Keratinocyte (primary cell): ENCODE results near the gene SYCN. TPM values are rescaled to one million over a fixed set of nuclear protein-coding genes. Genes with fewer than 3 reads are reported as not detected.

Source experiments
- DNase-seq: peaks from one replicate; pipeline ENCODE4 v3.0.0-alpha.2; 2011; ENCODE audit warnings: low read depth, missing footprints, low spot score
- FAIRE-seq: peaks from 2 replicates; lab custom pipeline; 2011; peaks lifted over from hg19 to GRCh38; lab: Jason Lieb, UNC
- H2AFZ ChIP-seq: 2 replicates; pipeline ENCODE4 v1.6.0; 2012; ENCODE audit warnings: low read length, control low read depth, inconsistent platforms; ENCODE audit not compliant: control insufficient read depth
- H3K27ac ChIP-seq: 2 replicates; pipeline ENCODE4 v1.5.1; 2011; ENCODE audit warnings: low read length; ENCODE audit not compliant: control insufficient read depth, insufficient read depth
- H3K27me3 ChIP-seq: 3 replicates; pipeline ENCODE4 v1.6.0; 2011; ENCODE audit warnings: low read length; ENCODE audit not compliant: control insufficient read depth, insufficient read depth; ENCODE audit errors: extremely low read depth
- H3K36me3 ChIP-seq, 2 experiments: 2 replicates in 1 of 2; 3 replicates in 1 of 2; pipeline ENCODE4 v1.5.1; 2011; ENCODE audit warnings: low read length in 2 of 2, mild to moderate bottlenecking in 1 of 2; ENCODE audit not compliant: control insufficient read depth in 2 of 2, insufficient read depth in 2 of 2; ENCODE audit errors: extremely low read depth in 1 of 2
- H3K4me1 ChIP-seq: 3 replicates; pipeline ENCODE4 v1.5.1; 2011; ENCODE audit warnings: low read length; ENCODE audit not compliant: control insufficient read depth, insufficient read depth; ENCODE audit errors: extremely low read depth
- H3K4me2 ChIP-seq: 3 replicates; pipeline ENCODE4 v1.6.0; 2011; ENCODE audit warnings: low read depth, low read length; ENCODE audit not compliant: control insufficient read depth, insufficient read depth; ENCODE audit errors: extremely low read depth
- H3K4me3 ChIP-seq, 3 experiments: fragments of 200-600 bp in 1 of 3; sonication (generic) in 1 of 3; 2 replicates in 2 of 3; 3 replicates in 1 of 3; pipeline ENCODE4 v1.5.1; 2011 to 2016; ENCODE audit warnings: low read length in 3 of 3, mild to moderate bottlenecking in 3 of 3, control low read depth in 2 of 3, inconsistent platforms in 1 of 3, low read depth in 1 of 3, mixed read lengths in 1 of 3, mixed run types in 1 of 3, moderate library complexity in 1 of 3; ENCODE audit not compliant: control insufficient read depth in 2 of 3, insufficient read depth in 2 of 3; ENCODE audit errors: extremely low read depth in 1 of 3
- H3K79me2 ChIP-seq: 2 replicates; pipeline ENCODE4 v1.6.0; 2012; ENCODE audit warnings: low read length; ENCODE audit not compliant: control insufficient read depth, insufficient read depth
- H3K9ac ChIP-seq: 3 replicates; pipeline ENCODE4 v1.6.0; 2011; ENCODE audit warnings: low read length; ENCODE audit not compliant: control insufficient read depth, insufficient read depth; ENCODE audit errors: extremely low read depth
- H3K9me1 ChIP-seq: 3 replicates; pipeline ENCODE4 v1.6.0; 2011; ENCODE audit warnings: low read length; ENCODE audit not compliant: control insufficient read depth, insufficient read depth; ENCODE audit errors: extremely low read depth
- H3K9me3 ChIP-seq: 2 replicates; pipeline ENCODE4 v1.5.1; 2012; ENCODE audit warnings: low read depth, low read length; ENCODE audit not compliant: control insufficient read depth
- H4K20me1 ChIP-seq: 3 replicates; pipeline ENCODE4 v1.6.0; 2011; ENCODE audit warnings: low read length; ENCODE audit not compliant: control insufficient read depth, insufficient read depth; ENCODE audit errors: extremely low read depth
- CTCF ChIP-seq, 3 experiments: IDR thresholded peaks in 1 of 3; conservative IDR thresholded peaks in 1 of 3; optimal IDR thresholded peaks in 1 of 3; 2 replicates in 2 of 3; 3 replicates in 1 of 3; pipeline versions ENCODE3 to v1.5.1; 2011; ENCODE audit warnings: low read length in 3 of 3, mild to moderate bottlenecking in 3 of 3, moderate library complexity in 2 of 3, control low read depth in 1 of 3, inconsistent platforms in 1 of 3; ENCODE audit not compliant: insufficient read depth in 2 of 3; ENCODE audit errors: extremely low read depth in 1 of 3
- EZH2 ChIP-seq: IDR thresholded peaks from one replicate; pipeline ENCODE4 v1.6.1; 2012; ENCODE audit warnings: inconsistent platforms, mild to moderate bottlenecking, low read length, moderate library complexity
- dilution Hi-C: fragments of 300-500 bp; cut with MboI; formaldehyde crosslinking; loops from one replicate; pipeline ENCODE4 v1.7.0; 2020; ENCODE audit warnings: low sequenced_read_pairs; ENCODE audit not compliant: extremely low pct_ligation_motif_present
- polyA plus RNA-seq, 5 experiments: library from polyadenylated mRNA; depleted of rRNA in 3 of 5; stranded (reverse) in 3 of 5; stranded (forward) in 1 of 5; unstranded in 1 of 5; fragments of >200 nt; gene quantifications; 1 replicate in 1 of 5; 2 replicates in 3 of 5; 3 replicates in 1 of 5; pipeline versions ENCODE4 v1.2.1 to v1.2.3, GENCODE V29; 2011 to 2012; ENCODE audit warnings: missing spikeins in 2 of 5, low read depth in 1 of 5, low replicate concordance in 1 of 5

SYCN gene
- polyA plus RNA-seq, 1 donor (not counting 4 experiments of a cell fraction or from before 2014, with no cell fraction given) = not detected

- H2AFZ ChIP-seq = no peak overlapping the region
- FAIRE-seq (no peak), DNase-seq (no peak)
- H3K27me3 ChIP-seq = peaks cover 5% of the 10 kb centered on the region
- H3K4me3 ChIP-seq = no peak overlapping the region
- no peak overlapping the region for H3K27ac ChIP-seq
- no peaks in the 10 kb centered on the region for H3K36me3 ChIP-seq
- H3K9me1 ChIP-seq = no peaks in the 10 kb centered on the region
- H3K4me2 ChIP-seq = no peak overlapping the region
- H3K9me3 ChIP-seq = no peaks in the 10 kb centered on the region
- dilution Hi-C loops = no loop called here
- no peaks in the 10 kb centered on the region for H4K20me1 ChIP-seq
- H3K9ac ChIP-seq = no peak overlapping the region
- H3K4me1 ChIP-seq = no peaks in the 10 kb centered on the region
- TF ChIP-seq EZH2 (no peak), CTCF (optimal IDR thresholded peaks at IDR 0.05 in 1 of 3, IDR thresholded peaks at IDR 0.05 in 1 of 3, conservative IDR thresholded peaks at IDR 0.05 in 1 of 3; ENCODE audit: extremely low read depth in 1 of 3, insufficient read depth in 2 of 3, low read length in 3 of 3) (no peak)
- H3K79me2 ChIP-seq = no peaks in the 10 kb centered on the region
These were observed 28.6 kb upstream of the SYCN start for GRCh38 chr19:39232708-39233107.

GRCh38 chr19:39230096-39230764 lies 26.2 kb upstream of the SYCN start:
- H3K27me3 ChIP-seq = no peaks in the 10 kb centered on the region
- H4K20me1 ChIP-seq = no peaks in the 10 kb centered on the region
- no peak overlapping the region for H3K27ac ChIP-seq
- H3K9ac ChIP-seq = no peak overlapping the region
- no peak overlapping the region for H3K4me3 ChIP-seq
- H3K36me3 ChIP-seq = no peaks in the 10 kb centered on the region
- H3K4me2 ChIP-seq = no peak overlapping the region
- H3K9me3 ChIP-seq = no peaks in the 10 kb centered on the region
- no peak for DNase-seq
- H2AFZ ChIP-seq = no peak overlapping the region
- H3K79me2 ChIP-seq = no peaks in the 10 kb centered on the region
- TF ChIP-seq EZH2 (no peak), CTCF (optimal IDR thresholded peaks at IDR 0.05 in 1 of 3, IDR thresholded peaks at IDR 0.05 in 1 of 3, conservative IDR thresholded peaks at IDR 0.05 in 1 of 3; ENCODE audit: extremely low read depth in 1 of 3, insufficient read depth in 2 of 3, low read length in 3 of 3) (no peak)
- FAIRE-seq = no peak
- no peaks in the 10 kb centered on the region for H3K9me1 ChIP-seq
- dilution Hi-C loops = no loop called here
- H3K4me1 ChIP-seq = no peaks in the 10 kb centered on the region
